EL (cell line): ENCODE measurements around the gene AUTS2.
A peak's percentile ranks its signal among the peaks of the same experiment; 100 is the strongest.

Experiments used
- DNase-seq: peaks from one replicate; pipeline ENCODE4 v3.0.0-alpha.2; 2016

Gene AUTS2

GRCh38 chr7:70829221-70830059 lies 1231.2 kb downstream of the AUTS2 start:
- no peak for DNase-seq

GRCh38 chr7:70830060-70830395 lies 1231.8 kb downstream of the AUTS2 start:
- no peak for DNase-seq

GRCh38 chr7:70830426-70830825 lies 1232.2 kb downstream of the AUTS2 start:
- DNase-seq: no peak

GRCh38 chr7:70833726-70834125 lies 1235.5 kb downstream of the AUTS2 start:
- peak; percentile 7 for DNase-seq

- DNase-seq: no peak
These were observed 1236.1 kb downstream of the AUTS2 start for GRCh38 chr7:70834424-70834823.

- DNase-seq: no peak
These were observed 1237.4 kb downstream of the AUTS2 start for GRCh38 chr7:70835658-70836057.

- DNase-seq: no peak
These were observed 1238.0 kb downstream of the AUTS2 start for GRCh38 chr7:70836279-70836678.

- no peak for DNase-seq
These were observed 1238.7 kb downstream of the AUTS2 start for GRCh38 chr7:70836946-70837345.

- no peak for DNase-seq
These were observed 1239.3 kb downstream of the AUTS2 start for GRCh38 chr7:70837589-70837988.

GRCh38 chr7:70838292-70838907 lies 1240.1 kb downstream of the AUTS2 start:
- DNase-seq: no peak
